Measurements from ENCODE around the gene LRRC8D. TPM values are rescaled to one million over a fixed set of nuclear protein-coding genes. Genes with fewer than 3 reads are reported as not detected.
A peak's percentile ranks its signal among the peaks of the same experiment; 100 is the strongest.

Gene LRRC8D
- total and polyA plus RNA-seq, 9 of the 15 experiments (the other 6 are each of a cell fraction or from before 2014, with no cell fraction given), result 3.4 to 53.9 (median 15.9) TPM

- TF ChIP-seq FOXA3 (CRISPR knock-in tag; conservative IDR thresholded peaks at IDR 0.05 in 1 of 2, IDR thresholded peaks at IDR 0.05 in 1 of 2), result peak in 1 of 2 experiments; percentile 59; a peak in 2 of 4 replicates
- TF ChIP-seq POLR2AphosphoS2 (IDR thresholded peaks at IDR 0.05; ENCODE audit: low read length), result 0 out of 2 replicates have a peak, but pooled peaks have one; percentile 45
- TF ChIP-seq SOX6 (IDR thresholded peaks at IDR 0.05), result 0 out of 2 replicates have a peak, but pooled peaks have one; percentile 33
- TF ChIP-seq, protein P1, sequence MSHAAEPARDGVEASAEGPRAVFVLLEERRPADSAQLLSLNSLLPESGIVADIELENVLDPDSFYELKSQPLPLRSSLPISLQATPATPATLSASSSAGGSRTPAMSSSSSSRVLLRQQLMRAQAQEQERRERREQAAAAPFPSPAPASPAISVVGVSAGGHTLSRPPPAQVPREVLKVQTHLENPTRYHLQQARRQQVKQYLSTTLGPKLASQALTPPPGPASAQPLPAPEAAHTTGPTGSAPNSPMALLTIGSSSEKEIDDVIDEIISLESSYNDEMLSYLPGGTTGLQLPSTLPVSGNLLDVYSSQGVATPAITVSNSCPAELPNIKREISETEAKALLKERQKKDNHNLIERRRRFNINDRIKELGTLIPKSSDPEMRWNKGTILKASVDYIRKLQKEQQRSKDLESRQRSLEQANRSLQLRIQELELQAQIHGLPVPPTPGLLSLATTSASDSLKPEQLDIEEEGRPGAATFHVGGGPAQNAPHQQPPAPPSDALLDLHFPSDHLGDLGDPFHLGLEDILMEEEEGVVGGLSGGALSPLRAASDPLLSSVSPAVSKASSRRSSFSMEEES (CRISPR knock-in tag; IDR thresholded peaks at IDR 0.05), result no peak
- no peak for TF ChIP-seq GABPB1 (CRISPR knock-in tag; IDR thresholded peaks at IDR 0.05)
- no peak for TF ChIP-seq HDAC2 (IDR thresholded peaks at IDR 0.05)
- TF ChIP-seq NRF1 (conservative IDR thresholded peaks at IDR 0.05 in 1 of 2, IDR thresholded peaks at IDR 0.05 in 1 of 2), result no peak
- no peak for TF ChIP-seq ZNF124 (CRISPR knock-in tag; IDR thresholded peaks at IDR 0.05)
- 0 out of 2 replicates have a peak, but pooled peaks have one; percentile 2 for TF ChIP-seq CBFA2T3 (IDR thresholded peaks at IDR 0.05)
- TF ChIP-seq MED1 (CRISPR knock-in tag; IDR thresholded peaks at IDR 0.05; ENCODE audit: borderline replicate concordance), result no peak
- no peak for TF ChIP-seq HDAC8 (tag; IDR thresholded peaks at IDR 0.05)
- TF ChIP-seq DDX20 (tag; IDR thresholded peaks at IDR 0.05; ENCODE audit: low read depth), result no peak
- no peak for TF ChIP-seq ZNF695 (CRISPR knock-in tag; IDR thresholded peaks at IDR 0.05)
- peak; percentile 52 for TF ChIP-seq CEBPB (tag; IDR thresholded peaks at IDR 0.05)
- no peak for TF ChIP-seq SRSF7 (optimal IDR thresholded peaks at IDR 0.05; ENCODE audit: low read depth, low read length)
- no peak for TF ChIP-seq FOXP1 (CRISPR knock-in tag; IDR thresholded peaks at IDR 0.05)
- WGBS (ENCODE audit: insufficient coverage, low coverage, missing lambda C conversion rate), result 91% methylated on average over 6 of the region's 6 CpGs
- Histone ChIP-seq H2AFZ (ENCODE audit: low read depth, low read length) (no peak overlapping the region), H3K27me3 (ENCODE audit: control insufficient read depth in 2 of 2, insufficient read depth in 2 of 2, low read length in 2 of 2) (no peaks in the 10 kb centered on the region), H4K20me1 (replicated peaks; ENCODE audit: control insufficient read depth, insufficient read depth, low read length) (no peaks in the 10 kb centered on the region), H3K79me2 (ENCODE audit: control insufficient read depth, insufficient read depth, low read length) (peaks cover 3% of the 10 kb centered on the region; the same call in 1 of the 3 replicates), H3K9me3 (replicated peaks; ENCODE audit: control insufficient read depth, insufficient read depth, low read depth, low read length) (no peaks in the 10 kb centered on the region), H3K36me3 (ENCODE audit: control insufficient read depth, insufficient read depth, low read length) (peaks cover 31% of the 10 kb centered on the region), H3K9ac (ENCODE audit: insufficient read depth in 1 of 2, low read depth in 2 of 2, low read length in 2 of 2) (peak overlapping the region in 1 of 2 experiments; percentile 53; a peak in 1 of 4 replicates), H3K4me2 (ENCODE audit: insufficient read depth, low read length) (no peak overlapping the region), H3K27ac (ENCODE audit: extremely low read depth, low read depth, low read length) (no peak overlapping the region), H3K4me1 (replicated peaks in 1 of 2; ENCODE audit: control insufficient read depth in 2 of 2, insufficient read depth in 2 of 2, low read length in 2 of 2) (peaks cover 3 to 19% of the 10 kb centered on the region in 2 experiments; a peak in 4 of 5 replicates), H3K9me1 (ENCODE audit: control insufficient read depth, insufficient read depth, low read length) (no peaks in the 10 kb centered on the region), H3K4me3 (no peak overlapping the region)
- CTCF ChIA-PET (ENCODE audit: low intra/inter-chr PET ratio), result no interaction called here
- in situ Hi-C loops (cut with MboI) (no loop called here), intact Hi-C loops (cut with micrococcal nuclease) (loop anchor here (2.0 kb wide), 1 partner anchor 21 kb away; no protein-coding TSS in a partner anchor)
- ATAC-seq (peak; percentile 29), DNase-seq (ENCODE audit: extremely low read depth in 1 of 4, low spot score in 3 of 4) (no peak), FAIRE-seq (no peak)
- no TSS peak for BruUV-seq (replicated peaks)
- POLR2A ChIA-PET, result no interaction called here
Observed at GRCh38 chr1:89929467-89930063, 108.7 kb downstream of the LRRC8D start.
